Left cardiac atrium (tissue), 4 donors: ENCODE results near the gene ATP11A. TPM values are rescaled to one million over a fixed set of nuclear protein-coding genes. Genes with fewer than 3 reads are reported as not detected.
A peak's percentile ranks its signal among the peaks of the same experiment; 100 is the strongest.

Experiments
- ATAC-seq, 2 donors: fragments of 200-7000 bp; cut with Tn5 transposase; one replicate each; pipeline ENCODE4 v1.9.1; 2020; ENCODE audit warnings: mild to moderate bottlenecking in 2 of 2, moderate library complexity in 2 of 2
- DNase-seq: peaks from one replicate; pipeline ENCODE4 v3.0.0-alpha.2; 2020
- intact Hi-C, 2 donors: fragments of 100-400 bp; cut with DNase I; formaldehyde crosslinking; loops; one replicate each; pipeline versions ENCODE4 v1.14.1 to v1.15.1; 2022 to 2023
- total RNA-seq, 2 donors: library from RNA; stranded (reverse); fragmentation: NEBNext Ultra II Directional; extraction: Animal tissue kit (Norgen Biotek cat#: 25700); gene quantifications; one replicate each; pipeline ENCODE4 v1.2.1, GENCODE V29; 2021
- donor health status: DM: no; HTN: yes; CAD: no.
- donor health status: DM: no; HTN: yes; CAD: no; lungs with severe emphysema.
- donor health status: DM: yes; HTN: yes; CAD: no.
- donor health status: Dilated cardiomyopathy.

ATP11A gene
- total RNA-seq, 2 donors from 2014 or later: 58.5 to 69.9 TPM

DNA sequence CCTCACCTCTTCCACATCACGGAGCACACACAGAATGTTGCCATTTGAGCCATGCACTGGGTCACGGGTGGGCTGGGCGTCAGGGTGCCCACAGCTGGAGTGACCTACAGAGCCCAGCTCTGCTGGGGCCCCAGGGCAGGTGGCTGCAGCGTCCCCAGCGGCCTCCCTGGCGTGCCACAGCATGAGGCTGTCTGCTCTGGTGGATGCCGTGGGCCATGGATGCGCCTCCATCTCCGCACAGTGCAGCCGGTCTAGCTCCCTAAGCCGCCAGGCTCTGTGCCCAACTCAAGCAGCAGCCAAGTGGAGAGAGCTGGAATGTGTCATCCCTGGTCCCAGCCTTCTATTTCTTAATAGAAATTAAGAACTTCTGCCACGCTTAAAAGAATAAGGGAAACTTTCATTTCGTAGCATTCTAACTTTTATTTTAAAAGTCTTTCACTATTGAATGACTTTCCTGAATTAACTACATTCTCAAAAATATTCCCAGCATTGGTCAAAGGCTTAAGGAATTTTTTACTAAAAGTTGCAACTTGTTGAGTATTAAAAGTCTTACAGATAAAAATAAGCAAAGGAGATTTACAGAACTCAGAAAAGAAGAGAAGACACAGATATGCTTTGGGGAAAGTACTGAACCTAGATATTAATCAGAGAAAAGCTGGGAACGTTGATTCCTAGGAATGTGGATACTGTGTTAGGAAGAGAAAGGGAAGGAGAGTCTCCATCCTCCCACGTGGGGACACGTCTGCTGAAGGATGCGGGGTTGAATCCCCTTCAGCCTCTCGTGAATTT, 59.3 kb downstream of the ATP11A start:
- intact Hi-C loops: no loop called here
- ATAC-seq (peak; percentile 72 to 85), DNase-seq (peak; percentile 70)

DNA sequence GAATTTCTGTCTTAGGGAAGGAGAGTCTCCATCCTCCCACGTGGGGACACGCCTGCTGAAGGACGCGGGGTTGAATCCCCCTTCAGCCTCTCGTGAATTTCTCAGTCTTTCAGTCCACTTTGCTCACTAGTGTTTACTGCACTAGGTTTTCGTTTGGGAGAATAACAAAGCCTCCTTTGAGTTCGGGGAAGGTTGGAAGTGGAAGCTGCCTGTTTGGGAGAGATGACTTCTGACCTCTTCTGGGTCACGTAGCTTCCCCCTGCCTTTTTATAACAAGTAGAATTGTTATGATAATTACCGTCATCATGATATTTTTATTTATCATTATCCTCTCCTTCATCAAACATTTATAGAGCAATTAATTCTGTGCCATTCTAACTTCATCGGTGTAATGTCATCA, 60.7 kb downstream of the ATP11A start:
- intact Hi-C loops: no loop called here

GRCh38 chr13:112751617-112752016, 61.8 kb downstream of the ATP11A start:
- intact Hi-C loops: no loop called here
- DNase-seq (no peak), ATAC-seq (no peak)

More for the DNA sequence above, 60.7 kb downstream of the ATP11A start:
- DNase-seq: no peak
- no peak for ATAC-seq

- DNase-seq (no peak), ATAC-seq (no peak)
- intact Hi-C loops: no loop called here
These were observed 62.4 kb downstream of the ATP11A start for GRCh38 chr13:112752211-112752610.

DNA sequence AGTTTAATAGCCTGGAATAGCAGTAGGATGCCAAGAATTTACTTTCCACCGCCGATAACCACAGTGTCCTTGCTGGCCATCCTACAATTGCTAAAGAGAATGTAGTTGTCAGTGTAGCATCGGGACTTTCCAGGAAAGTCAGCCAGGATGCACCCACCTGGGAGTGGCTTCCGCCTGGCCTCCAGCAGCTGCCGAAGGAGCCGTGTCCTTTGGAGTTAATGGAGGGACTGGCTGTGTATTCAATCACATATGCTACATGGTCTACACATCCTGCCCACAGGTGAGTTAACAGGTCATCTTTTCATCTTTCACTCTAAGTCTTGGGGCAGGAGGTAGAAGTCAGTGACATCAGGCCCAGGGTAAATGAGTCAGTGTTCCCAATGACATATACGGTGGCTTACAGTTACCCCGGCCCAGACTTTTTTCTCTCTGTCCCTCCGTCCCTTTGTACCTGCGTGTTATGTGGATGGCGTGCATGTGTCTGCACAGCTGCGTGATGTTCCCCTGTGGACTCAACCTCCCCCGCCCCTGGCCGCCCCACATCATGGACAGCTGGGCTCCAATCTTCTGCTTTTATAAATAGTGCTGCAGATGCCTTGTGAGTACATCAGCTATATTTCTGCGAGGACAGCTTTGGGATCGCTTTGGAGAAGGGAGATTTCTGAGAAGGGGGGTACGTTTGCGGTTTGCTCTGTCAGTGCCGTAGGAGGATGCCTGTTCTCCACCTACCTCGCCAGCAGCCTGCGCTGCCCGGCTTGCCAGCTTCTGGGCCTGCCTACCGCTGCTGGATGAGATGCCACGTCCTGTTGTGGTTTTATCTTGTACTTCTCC, 63.1 kb downstream of the ATP11A start:
- DNase-seq (no peak), ATAC-seq (no peak)
- intact Hi-C loops: no loop called here

- ATAC-seq (no peak), DNase-seq (no peak)
- intact Hi-C loops: no loop called here
These were observed 64.0 kb downstream of the ATP11A start for GRCh38 chr13:112753833-112754232.

DNA sequence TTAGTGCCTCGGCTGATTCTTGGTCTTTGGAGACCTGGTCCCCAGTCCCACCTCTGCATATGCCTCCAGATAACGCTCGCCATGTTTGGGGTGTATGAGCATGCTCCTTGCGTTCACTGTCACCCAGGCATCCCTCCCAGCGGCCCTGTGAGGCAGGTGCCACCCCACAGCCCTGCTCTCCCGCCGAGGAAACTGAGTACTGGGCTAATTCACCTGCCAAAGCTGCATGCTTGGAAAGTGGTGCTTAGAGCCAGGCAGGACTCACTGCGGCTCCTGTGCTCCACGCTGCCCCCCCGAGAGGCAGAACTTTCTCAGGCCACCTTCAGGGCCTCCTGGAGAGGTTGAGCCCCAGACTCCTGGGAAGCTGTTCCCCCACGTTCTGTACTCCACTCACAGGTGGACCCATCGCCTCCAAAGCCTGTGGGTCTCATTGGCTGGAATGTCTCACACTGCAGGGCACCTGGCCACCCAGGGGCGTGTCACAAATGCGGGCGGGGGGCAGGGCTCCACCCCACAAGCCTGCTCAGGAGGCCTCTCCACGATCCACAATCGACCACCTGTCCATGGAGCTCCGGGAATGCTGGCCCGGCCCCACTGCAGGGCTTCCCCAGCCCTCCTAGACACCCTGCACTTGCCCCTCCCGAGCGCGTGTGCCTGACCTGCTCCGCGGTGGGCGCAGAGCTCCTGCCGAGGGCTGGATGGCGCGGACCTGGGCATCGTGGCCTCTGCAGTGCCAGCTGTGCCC, 64.6 kb downstream of the ATP11A start:
- ATAC-seq (no peak), DNase-seq (no peak)
- intact Hi-C loops: no loop called here

- ATAC-seq (no peak), DNase-seq (no peak)
- intact Hi-C loops: no loop called here
These were observed 65.5 kb downstream of the ATP11A start for GRCh38 chr13:112755331-112755730.

DNA sequence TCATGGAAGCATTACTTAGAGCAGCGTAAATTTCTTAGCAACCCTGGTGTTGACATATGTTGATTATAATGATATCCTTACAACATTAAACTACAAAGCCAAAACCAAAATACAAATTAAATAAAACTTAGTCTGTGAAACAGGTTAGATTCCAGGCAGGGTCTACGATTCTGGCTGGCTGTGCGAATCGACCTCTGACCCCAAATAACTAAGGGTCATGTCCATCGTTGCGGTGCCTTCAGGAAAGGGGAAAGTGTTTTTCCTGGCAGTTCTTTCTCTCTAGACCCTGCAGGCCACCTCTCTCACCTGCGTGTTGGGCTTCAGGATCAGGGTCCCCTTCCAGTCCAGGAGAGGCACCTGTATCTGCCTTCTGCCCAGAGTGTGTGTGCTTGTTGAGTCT, 66.2 kb downstream of the ATP11A start:
- ATAC-seq (no peak), DNase-seq (no peak)
- intact Hi-C loops: no loop called here

GRCh38 chr13:112756511-112756966, 66.7 kb downstream of the ATP11A start:
- DNase-seq (no peak), ATAC-seq (no peak)
- intact Hi-C loops: no loop called here

DNA sequence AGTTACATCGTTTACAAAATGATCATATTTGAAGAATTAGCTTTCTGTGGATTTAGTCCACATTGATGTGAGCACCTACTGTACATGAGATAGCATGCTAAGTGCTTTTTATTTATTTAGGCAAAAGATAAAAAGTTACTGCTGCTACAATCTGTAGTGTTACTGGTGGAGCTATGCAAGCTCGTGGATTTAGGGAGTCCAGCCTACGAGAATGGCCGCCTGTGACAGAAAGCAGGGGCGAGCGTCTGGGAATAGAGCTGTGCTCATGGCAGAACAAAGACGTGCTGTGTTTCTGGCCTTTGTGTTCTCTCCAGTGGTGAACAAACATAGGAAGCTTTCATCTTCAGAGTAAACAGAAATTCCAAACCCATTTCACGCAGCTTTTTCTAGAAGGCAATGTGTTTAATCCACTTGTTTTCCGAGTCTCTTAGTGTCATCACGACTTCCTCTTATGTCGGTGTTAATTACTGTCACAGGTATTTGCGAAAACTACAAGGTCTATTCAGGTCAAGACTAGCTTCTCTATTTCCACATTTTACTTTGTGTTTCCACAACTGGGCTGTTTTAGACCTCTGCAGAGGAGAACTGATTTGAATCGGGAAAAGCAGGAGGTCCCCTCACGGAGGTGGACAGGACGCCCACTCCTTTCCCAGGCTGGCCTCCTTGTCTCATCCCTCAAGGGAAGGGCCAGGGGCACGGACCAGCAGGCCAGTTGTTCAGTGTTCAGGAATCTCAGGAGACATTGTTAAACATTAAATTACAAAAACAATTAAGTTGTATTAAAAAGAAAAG, 67.3 kb downstream of the ATP11A start:
- DNase-seq (no peak), ATAC-seq (no peak)
- intact Hi-C loops: no loop called here

DNA sequence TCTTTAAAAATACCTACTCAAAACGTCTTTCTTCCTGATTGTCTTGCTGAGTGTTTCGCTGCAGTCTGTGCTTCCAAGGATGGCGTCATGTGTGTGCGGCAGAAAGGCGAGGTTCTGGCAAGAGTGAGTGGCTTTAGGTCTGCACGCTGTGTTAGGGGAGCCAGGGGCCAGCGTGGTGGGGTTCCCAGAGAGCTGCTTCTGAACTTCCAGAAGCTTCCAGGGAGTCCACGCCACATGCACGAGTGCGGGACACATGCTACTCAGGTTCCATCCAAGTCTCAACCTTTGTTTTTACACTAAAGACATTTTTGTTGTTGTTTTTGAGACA, 67.9 kb downstream of the ATP11A start:
- ATAC-seq (no peak), DNase-seq (no peak)
- intact Hi-C loops: no loop called here

DNA sequence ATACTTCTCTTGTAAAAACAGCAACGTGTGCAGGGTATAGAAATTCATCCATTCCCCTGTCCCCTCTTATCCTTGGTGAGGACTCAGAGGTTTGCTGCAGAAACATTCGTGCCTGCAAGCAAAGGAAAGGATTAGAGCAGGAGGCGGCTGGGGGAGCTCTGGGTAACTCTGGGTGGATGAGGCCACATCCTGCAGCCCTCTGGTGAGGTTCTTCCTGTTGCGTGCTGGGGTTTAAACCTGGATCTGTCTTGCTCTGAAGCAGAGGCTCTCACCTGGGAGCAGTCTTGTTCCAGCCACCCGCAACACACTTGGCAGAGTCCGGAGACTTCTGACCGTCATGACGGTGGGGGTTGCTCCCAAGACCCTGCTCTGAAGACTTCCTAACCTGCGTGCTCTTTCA, 69.2 kb downstream of the ATP11A start:
- intact Hi-C loops: no loop called here
- no peak for DNase-seq
- ATAC-seq: no peak

- DNase-seq: no peak
- ATAC-seq: no peak
- intact Hi-C loops: no loop called here
These were observed 70.0 kb downstream of the ATP11A start for GRCh38 chr13:112759827-112760226.

DNA sequence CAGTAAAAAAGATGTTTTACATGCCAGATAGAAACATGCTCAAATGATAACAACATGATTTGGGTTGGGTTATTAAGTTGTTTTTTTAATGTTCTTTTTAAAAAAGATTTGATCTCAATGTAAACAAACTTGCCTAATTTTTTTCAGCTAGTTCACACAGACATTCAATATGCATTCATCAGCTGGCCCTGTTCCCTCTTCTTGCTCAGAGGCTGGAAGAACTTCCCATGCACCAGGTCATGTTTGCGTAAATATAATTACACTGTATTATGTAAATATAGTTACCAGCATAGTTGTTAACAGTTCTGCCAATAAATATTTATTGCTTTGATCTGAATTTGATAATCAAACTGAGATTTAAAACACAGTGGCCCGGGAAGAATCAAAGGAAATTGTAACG, 70.6 kb downstream of the ATP11A start:
- intact Hi-C loops: no loop called here
- ATAC-seq (no peak), DNase-seq (no peak)

- intact Hi-C loops: no loop called here
- DNase-seq: no peak
These were observed 71.1 kb downstream of the ATP11A start for GRCh38 chr13:112760931-112761330.

DNA sequence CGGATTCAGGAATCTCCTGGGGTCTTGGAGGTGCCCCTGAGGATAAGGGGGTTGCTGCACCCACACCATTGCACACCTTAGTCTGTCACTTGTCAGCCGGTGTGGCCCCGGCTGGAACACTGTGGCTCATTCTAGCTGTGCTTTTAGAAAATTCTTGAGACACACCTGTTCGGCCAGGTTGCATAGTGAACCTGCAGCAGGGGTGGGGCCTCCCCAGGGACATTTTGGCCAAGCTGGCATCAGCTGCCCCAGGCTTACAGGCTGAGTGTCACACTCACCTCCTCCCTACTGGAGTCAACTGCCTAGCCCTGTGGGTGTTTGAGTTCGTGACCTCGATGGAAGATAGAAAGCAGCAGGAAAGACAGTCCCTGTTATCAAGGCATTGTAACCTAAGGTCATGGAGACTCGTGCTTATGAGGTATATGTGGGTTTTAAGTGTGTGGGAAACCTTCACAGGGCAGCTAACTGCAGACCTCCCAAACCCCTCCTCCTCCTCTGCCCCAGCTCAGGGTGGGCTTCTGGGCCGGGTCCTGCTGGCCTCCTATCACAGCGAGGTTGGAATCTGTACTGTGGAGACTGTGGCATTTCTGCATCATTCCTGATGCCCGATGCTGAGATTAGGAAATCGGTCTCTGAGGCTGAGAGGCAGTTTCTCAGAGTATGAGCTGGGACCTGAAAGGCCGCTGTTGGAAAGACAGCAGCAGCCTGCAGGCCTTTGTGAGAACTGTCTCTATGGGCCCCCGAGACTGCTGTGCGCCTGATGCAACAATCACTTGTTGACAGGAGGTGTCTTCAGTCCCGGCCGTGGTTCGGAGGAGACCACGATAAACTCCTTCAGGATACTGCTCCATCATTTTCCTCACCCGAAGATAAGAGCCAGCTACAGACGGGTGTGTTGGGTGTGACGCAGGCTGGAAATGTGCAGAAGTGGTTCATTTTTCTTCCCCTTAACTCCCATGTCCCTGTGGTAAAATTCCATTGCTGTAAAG, 72.2 kb downstream of the ATP11A start:
- intact Hi-C loops: no loop called here
- ATAC-seq (peak; percentile 67 to 85), DNase-seq (peak; percentile 56)

More at GRCh38 chr13:112760931-112761330, 71.1 kb downstream of the ATP11A start:
- peak in 1 of 2 donors; percentile 25 for ATAC-seq

DNA sequence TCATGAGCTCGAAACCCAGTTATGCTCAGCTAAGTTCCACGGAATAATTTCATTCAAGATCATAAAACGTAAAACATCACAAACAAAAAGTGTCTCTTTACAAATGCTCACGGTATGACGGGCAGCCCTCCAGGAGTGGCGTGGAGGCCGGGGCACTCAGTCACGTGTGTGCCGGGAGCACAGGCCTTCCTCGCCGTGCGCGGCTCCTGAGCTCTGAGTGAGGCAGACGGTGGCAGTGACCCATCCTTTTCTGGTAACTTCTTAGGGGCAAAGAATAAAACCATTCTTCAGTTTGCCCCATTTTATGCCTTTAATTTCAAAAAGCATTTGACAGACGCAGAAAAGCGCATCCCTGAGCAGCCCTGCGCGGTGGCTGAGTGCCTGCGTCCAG, 72.8 kb downstream of the ATP11A start:
- intact Hi-C loops: no loop called here
- DNase-seq (no peak), ATAC-seq (peak; percentile 47 to 48)
